Breast epithelium (tissue), 4 donors: Measurements from ENCODE around the gene MTX3. TPM values are rescaled to one million over a fixed set of nuclear protein-coding genes. Genes with fewer than 3 reads are reported as not detected.

Experiments used
- DNase-seq, 2 donors: peaks; one replicate each; pipeline ENCODE4 v3.0.0-alpha.2; 2019; ENCODE audit warnings: low spot score in 2 of 2
- H3K27ac ChIP-seq, 2 donors: fragments of 200-600 bp; sonication (generic) in 1 of 2; one replicate each; pipeline ENCODE4 v1.5.1; 2016 to 2019; ENCODE audit warnings: mild to moderate bottlenecking in 1 of 2
- H3K27me3 ChIP-seq, 2 donors: fragments of 200-600 bp; sonication (generic) in 1 of 2; one replicate each; pipeline versions ENCODE4 v1.5.1 to v1.6.0; 2017 to 2019; ENCODE audit warnings: control low read depth in 1 of 2, mild to moderate bottlenecking in 1 of 2
- H3K36me3 ChIP-seq: fragments of 200-600 bp; one replicate; pipeline ENCODE4 v1.5.1; 2019
- H3K4me1 ChIP-seq, 2 donors: fragments of 200-600 bp; sonication (generic); one replicate each; pipeline ENCODE4 v1.5.1; 2016 to 2019; ENCODE audit warnings: control low read depth in 1 of 2
- H3K4me3 ChIP-seq, 3 donors: fragments of 200-600 bp; sonication (generic); 1 replicate in 2 of 3; 2 replicates in 1 of 3; pipeline ENCODE4 v1.5.1; 2016 to 2019; ENCODE audit warnings: mild to moderate bottlenecking in 3 of 3, moderate library complexity in 2 of 3
- H3K9me3 ChIP-seq, 2 donors: fragments of 200-600 bp; sonication (generic) in 1 of 2; one replicate each; pipeline ENCODE4 v1.5.1; 2016 to 2019; ENCODE audit warnings: control low read depth in 1 of 2
- CTCF ChIP-seq, 3 donors: fragments of 450-650 bp; IDR thresholded peaks; one replicate each; pipeline ENCODE4 v1.5.1; 2016 to 2017; ENCODE audit warnings: antibody characterized with exemption in 3 of 3, mild to moderate bottlenecking in 3 of 3, moderate library complexity in 3 of 3
- POLR2A ChIP-seq: fragments of 450-650 bp; IDR thresholded peaks from one replicate; pipeline ENCODE4 v1.6.1; 2016; ENCODE audit warnings: antibody characterized with exemption, mild to moderate bottlenecking, moderate library complexity
- POLR2AphosphoS5 ChIP-seq, 3 donors: sonication (generic); formaldehyde crosslinking; IDR thresholded peaks; one replicate each; pipeline ENCODE4 v1.6.1; 2017; ENCODE audit warnings: antibody characterized with exemption in 3 of 3
- intact Hi-C: fragments of 100-400 bp; cut with DNase I; formaldehyde crosslinking; loops from one replicate; pipeline ENCODE4 v1.15.1; 2023; ENCODE audit warnings: low total_unique reads
- total RNA-seq, 3 donors: library from RNA; depleted of rRNA; stranded (reverse); fragments of >200 nt; gene quantifications; one replicate each; pipeline ENCODE4 v1.1.0, GENCODE V29; 2016

The MTX3 gene
- total RNA-seq, 3 donors from 2014 or later = 14.2 to 20.2 (median 15.1) TPM

GRCh38 chr5:79936002-79936645, 54.9 kb downstream of the MTX3 start:
- Histone ChIP-seq H3K4me1 (peaks cover 0 to 3% of the 10 kb centered on the region in 2 donors), H3K27ac (no peak overlapping the region), H3K36me3 (no peaks in the 10 kb centered on the region), H3K9me3 (no peaks in the 10 kb centered on the region), H3K27me3 (no peaks in the 10 kb centered on the region), H3K4me3 (no peak overlapping the region)
- TF ChIP-seq CTCF (IDR thresholded peaks at IDR 0.05) = no peak
- no peak for TF ChIP-seq POLR2AphosphoS5 (IDR thresholded peaks at IDR 0.05)
- TF ChIP-seq POLR2A = no peak
- DNase-seq = no peak
- intact Hi-C loops = loop anchor here (5.0 kb wide), 1 partner anchor 581 kb away; no protein-coding TSS in a partner anchor

- Histone ChIP-seq H3K27ac (no peak overlapping the region), H3K27me3 (no peaks in the 10 kb centered on the region), H3K9me3 (no peaks in the 10 kb centered on the region), H3K36me3 (no peaks in the 10 kb centered on the region), H3K4me1 (peaks cover 0 to 3% of the 10 kb centered on the region in 2 donors), H3K4me3 (no peak overlapping the region)
- TF ChIP-seq POLR2A = no peak
- TF ChIP-seq CTCF (IDR thresholded peaks at IDR 0.05) = no peak
- TF ChIP-seq POLR2AphosphoS5 (IDR thresholded peaks at IDR 0.05) = no peak
- DNase-seq = no peak
- intact Hi-C loops = loop anchor here (5.0 kb wide), 1 partner anchor 583 kb away; no protein-coding TSS in a partner anchor
Observed at GRCh38 chr5:79934681-79935080, 56.4 kb downstream of the MTX3 start.

- intact Hi-C loops = no loop called here
- Histone ChIP-seq H3K9me3 (no peaks in the 10 kb centered on the region), H3K27ac (no peak overlapping the region), H3K36me3 (no peaks in the 10 kb centered on the region), H3K4me1 (peaks cover 0 to 3% of the 10 kb centered on the region in 2 donors), H3K4me3 (no peak overlapping the region), H3K27me3 (no peaks in the 10 kb centered on the region)
- DNase-seq = no peak
- TF ChIP-seq POLR2A = no peak
- TF ChIP-seq CTCF (IDR thresholded peaks at IDR 0.05) = no peak
- TF ChIP-seq POLR2AphosphoS5 (IDR thresholded peaks at IDR 0.05) = no peak
Observed at GRCh38 chr5:79932510-79933504, 58.3 kb downstream of the MTX3 start.

- Histone ChIP-seq H3K27me3 (no peaks in the 10 kb centered on the region), H3K36me3 (no peaks in the 10 kb centered on the region), H3K4me3 (no peak overlapping the region), H3K9me3 (no peaks in the 10 kb centered on the region), H3K4me1 (peaks cover 0 to 3% of the 10 kb centered on the region in 2 donors), H3K27ac (no peak overlapping the region)
- intact Hi-C loops = no loop called here
- TF ChIP-seq POLR2AphosphoS5 (IDR thresholded peaks at IDR 0.05) (no peak), POLR2A (no peak), CTCF (IDR thresholded peaks at IDR 0.05) (no peak)
- DNase-seq = no peak
Observed at GRCh38 chr5:79931866-79932265, 59.2 kb downstream of the MTX3 start.

GRCh38 chr5:79931409-79931808, 59.7 kb downstream of the MTX3 start:
- intact Hi-C loops = no loop called here
- Histone ChIP-seq H3K36me3 (no peaks in the 10 kb centered on the region), H3K27me3 (no peaks in the 10 kb centered on the region), H3K27ac (no peak overlapping the region), H3K9me3 (no peaks in the 10 kb centered on the region), H3K4me3 (no peak overlapping the region), H3K4me1 (peaks cover 0 to 3% of the 10 kb centered on the region in 2 donors)
- no peak for DNase-seq
- TF ChIP-seq POLR2AphosphoS5 (IDR thresholded peaks at IDR 0.05) (no peak), CTCF (IDR thresholded peaks at IDR 0.05) (no peak), POLR2A (no peak)
